ENCODE data around the gene TMEM225B.
"Not testable (repeated sequence)": the region's sequence is repeated elsewhere in the genome, so short reads cannot be mapped to it uniquely, and the experiment has no call there.

The TMEM225B gene

DNA sequence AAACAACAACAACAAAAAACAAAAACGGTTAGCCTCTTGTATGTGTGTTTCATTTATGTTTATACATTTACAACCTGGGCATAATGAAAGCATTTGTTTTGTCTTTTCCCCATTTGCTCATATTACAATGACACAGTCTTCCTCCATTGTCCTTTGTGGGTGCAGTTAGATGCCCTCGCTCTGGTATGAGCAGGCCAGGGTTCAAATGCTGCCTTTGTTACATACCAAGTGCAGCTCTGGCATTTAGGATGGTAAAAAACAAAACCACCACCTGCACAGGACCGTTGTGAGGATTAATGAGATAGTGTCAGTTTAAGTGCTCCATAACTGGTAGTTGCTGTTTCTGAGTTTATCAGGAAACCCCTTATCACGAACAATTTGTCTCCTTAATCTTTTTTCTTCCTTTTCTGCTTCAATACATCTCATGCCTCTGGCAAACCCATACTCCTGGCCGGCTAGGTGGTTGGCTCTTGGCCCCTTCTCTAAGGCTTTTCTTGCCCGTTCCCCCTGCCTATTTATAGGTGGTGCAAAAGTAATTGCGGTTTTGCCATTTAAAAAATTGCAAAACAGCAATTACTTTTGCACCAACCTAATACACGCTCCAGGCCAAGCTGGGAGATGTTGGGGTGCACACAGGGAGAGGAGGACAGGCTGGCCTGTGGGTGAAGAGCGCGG is 18.6 kb upstream of the TMEM225B start:
- no peak for DNase-seq (ENCODE audit: low read depth)

DNA sequence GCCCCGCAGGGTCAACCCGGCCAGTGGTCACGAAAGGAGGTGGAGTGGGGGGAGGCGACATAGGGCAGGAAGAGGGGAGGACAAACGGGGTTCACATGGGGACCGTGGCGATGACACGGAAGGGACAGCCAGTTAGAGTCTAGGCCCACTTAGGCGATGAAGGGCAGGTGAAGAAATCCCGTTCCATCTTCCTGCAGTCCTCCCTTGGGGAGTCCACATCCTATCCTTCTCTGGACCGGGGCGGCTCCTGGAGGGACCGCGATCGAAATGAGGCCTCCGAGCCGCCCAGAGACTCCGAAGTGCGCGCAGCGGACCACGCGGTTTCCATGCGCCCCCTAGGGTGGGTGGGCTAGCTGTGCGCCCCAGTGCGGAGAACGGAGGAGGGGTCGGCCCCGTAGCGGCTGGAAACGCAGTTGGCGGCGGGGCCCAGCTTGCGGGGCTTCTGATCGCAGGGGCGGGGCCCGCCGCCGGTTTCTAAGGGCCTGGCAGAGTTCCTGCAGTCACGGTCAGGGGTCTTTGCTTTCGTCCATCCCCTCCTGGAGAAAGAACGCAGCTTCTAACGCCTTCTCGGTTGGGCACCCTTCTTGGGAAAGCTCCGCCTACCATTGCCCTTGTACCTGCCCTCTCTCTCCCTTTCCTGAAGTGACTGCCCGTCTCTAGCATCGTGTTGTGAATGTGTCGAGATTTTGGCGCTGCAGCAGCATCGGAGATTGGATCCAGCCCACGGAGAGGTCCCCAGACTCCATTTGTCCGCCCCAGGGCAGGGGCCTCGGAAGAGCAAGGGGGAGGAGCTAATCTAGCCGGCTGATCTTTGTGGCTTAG is 17.9 kb upstream of the TMEM225B start:
- DNase-seq (ENCODE audit: low read depth), result peak; percentile 33

DNA sequence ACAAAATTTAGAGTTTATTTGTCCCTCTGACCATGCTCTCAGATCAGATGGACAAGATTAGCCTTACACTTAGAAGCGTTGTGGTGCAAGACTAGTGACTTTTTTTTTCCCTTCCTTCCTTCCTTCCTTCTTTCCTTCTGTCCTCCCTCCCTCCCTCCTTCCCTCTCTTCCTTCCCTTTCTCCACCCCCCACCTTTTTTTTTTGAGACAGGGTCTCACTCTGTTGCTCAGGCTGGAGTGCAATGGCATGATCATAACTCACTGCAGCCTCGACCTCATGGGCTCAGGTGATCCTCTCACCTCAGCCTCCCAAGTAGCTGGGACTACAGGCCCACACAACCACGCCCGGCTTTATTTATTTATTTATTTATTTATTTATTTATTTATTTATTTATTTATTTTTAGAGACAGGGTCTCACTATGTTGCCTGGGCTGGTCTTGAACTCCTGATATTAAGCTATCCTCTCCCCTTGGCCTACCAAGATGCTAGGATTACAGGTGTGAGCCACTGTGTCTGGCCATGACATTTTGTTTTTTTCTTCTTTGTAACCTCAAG is 17.2 kb upstream of the TMEM225B start:
- not testable (repeated sequence) for DNase-seq (ENCODE audit: low read depth)

DNA sequence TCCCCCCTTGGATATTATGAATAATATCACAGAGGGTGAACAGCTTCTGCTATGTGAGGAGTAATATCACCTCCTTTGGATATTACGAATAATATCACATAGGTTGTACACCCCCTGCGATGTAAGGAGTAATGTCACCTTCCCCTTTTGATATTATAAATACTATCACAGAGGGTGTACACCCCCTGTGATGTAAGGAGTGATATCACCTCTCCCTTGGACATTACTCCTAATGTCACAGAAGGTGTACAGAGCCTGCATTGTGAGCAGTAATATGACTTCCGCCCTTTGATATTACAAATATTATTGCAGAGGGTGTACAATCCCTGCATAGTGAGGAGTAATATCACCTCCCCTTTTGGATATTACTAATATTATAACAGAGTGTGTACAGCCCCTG is 9.2 kb upstream of the TMEM225B start:
- no peak for DNase-seq (ENCODE audit: low read depth)

DNA sequence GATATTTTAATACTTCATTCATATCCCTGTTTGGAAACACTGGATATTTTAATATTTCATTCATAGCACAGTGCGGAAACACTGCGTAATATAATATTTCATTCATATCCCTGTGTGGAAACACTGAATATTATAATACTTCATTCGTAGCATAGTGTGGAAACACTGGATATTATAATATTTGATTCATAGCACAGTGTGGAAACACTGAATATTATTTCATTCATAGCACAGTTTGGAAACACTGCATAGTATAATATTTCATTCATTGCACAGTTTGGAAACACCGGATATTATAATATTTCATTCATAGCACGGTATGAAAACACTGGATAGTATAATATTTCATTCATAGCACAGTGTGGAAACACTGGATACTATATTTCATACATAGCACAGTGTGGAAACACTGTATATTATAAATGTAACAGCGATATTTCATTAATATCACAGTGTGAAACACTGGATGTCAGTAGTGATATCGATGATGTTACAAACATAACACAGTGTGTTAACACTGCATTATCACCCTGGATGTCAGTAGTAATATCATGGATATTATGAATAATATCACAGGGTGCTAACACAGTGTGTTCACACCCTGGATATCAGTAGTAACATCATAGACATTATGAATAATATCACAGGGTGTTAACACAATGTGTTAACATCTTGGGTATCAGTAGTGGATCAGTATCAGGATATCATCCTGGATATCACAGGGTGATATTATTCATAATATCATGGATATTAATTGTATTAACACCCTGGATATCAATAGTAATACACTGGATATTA is 2.9 kb upstream of the TMEM225B start:
- no peak for DNase-seq (ENCODE audit: low read depth)

DNA sequence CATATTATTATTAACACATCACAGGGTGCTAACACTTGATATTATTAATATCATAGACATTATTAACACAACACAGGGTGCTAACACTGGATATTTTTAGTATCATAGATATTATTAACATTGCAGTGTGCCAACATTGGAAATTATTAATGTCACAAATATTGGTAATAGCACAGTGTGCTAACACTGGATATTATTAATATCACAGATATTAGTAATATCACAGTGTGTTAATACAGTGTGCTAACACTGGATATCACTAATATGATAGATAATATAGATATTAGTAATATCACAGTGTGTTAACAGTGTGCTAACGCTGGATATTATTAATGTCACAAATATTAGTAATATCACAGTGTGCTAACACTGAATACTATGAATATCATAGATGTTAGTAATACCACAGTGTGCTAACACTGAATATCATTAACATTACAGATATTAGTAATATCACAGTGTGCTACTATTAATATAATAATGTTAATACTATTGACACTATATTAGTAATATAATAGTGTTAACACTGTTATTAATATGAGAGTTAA is 1.6 kb upstream of the TMEM225B start:
- DNase-seq (ENCODE audit: low read depth), result no peak

DNA sequence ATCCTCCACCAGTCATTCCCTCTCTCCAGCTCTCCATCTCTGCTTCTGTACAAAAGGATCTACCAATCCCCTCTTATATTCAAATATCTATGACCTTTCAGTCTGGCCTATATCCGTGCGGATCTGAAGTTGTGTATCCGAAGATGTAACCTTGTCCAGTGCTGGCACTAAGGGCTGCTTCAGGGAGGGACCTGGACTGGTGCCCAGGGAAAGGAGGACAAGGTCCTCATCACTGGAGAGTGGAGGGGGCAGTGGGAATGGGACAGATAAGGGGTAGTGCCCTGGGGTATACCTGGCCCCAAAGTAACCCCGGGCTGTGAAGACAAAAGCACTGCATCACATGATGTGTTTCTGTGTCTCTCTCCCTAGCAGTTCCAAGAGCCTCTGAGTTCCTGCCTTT is 1.8 kb downstream of the TMEM225B start:
- no peak for DNase-seq (ENCODE audit: low read depth)

DNA sequence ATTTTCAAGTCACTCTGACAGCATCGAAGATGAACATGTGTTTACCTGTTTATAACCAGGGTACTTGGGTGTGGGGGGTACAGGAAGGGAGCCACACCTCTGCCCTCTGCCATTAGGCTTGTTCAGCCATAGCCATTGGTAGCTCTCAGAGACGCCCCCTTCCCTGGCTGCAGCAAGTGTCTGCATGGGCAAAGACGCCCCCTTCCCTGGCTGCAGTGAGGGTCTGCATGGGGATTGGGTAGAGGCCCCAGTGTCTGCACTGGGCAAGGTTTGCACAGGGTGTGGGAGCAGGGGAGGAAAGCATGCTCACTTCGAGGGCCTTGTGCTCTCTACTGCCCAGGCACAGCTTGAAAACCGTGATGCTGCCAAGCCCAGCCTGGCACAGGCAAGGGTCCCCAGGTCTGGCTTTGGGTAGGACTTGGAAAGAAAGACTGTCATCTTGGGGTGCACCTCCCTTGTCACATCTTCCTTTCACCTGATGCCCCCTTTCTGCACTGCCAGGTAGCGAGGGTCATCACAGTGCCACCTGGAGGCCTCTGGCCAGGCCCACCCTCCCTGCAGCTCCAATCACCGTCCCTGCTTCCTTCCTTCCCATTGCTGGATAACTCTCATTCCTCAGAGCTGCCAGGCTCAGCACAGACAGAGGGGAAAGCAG is 3.7 kb downstream of the TMEM225B start:
- no peak for DNase-seq (ENCODE audit: low read depth)

DNA sequence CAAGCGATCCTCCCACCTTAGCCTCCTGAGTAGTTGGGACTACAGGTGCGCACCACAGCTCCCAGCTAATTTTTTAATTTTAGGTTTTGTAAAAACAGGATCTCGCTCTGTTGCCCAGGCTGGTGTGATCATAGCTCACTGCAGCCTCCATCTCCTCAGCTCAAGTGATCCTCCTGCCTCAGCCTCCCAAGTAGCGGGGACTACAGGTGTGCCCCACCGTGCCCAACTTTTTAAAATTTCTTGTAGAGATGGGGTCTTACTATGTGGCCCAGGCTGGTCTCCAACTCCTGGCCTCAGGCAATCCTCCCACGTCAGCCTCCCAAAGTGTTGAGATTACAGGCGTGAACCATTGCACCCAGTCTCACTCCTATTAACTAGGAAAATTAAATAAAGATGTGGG is 7.5 kb downstream of the TMEM225B start:
- DNase-seq (ENCODE audit: low read depth), result no peak

DNA sequence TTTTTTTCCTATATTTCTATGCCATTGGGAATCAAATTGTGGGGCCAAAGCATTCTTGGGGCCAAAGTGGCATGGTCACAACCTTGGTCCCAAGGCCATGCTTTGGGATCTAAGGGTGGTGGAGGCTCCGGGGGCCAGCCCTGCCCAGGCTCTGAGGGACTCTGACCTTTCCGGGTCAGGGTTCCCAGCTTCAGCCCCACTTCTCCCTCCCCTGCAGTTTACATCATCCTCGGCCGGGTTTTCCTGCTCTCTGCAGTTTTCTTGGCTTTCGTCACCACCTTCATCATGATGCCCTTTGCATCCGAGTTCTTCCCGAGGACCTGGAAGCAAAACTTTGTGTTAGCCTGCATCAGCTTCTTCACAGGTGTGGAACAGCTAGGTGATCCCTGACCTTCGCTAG is 8.5 kb downstream of the TMEM225B start:
- DNase-seq (ENCODE audit: low read depth), result no peak

DNA sequence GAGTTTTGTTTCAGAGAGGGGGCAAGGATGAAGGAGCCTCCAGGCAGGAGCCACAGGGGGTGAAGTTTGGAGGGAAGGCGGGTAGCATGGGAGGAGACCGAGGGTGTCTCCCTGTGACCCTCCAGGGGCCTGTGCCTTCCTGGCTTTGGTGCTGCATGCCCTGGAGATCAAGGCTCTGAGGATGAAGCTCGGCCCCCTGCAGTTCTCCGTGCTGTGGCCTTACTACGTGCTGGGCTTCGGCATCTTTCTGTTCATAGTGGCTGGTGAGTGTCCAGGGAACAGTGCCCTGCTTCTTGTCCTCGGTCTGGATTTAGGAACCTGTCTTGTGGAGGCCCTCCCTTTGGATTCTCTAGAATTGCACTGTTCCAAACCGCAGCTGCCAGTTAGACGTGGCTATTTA is 9.5 kb downstream of the TMEM225B start:
- no peak for DNase-seq (ENCODE audit: low read depth)

DNA sequence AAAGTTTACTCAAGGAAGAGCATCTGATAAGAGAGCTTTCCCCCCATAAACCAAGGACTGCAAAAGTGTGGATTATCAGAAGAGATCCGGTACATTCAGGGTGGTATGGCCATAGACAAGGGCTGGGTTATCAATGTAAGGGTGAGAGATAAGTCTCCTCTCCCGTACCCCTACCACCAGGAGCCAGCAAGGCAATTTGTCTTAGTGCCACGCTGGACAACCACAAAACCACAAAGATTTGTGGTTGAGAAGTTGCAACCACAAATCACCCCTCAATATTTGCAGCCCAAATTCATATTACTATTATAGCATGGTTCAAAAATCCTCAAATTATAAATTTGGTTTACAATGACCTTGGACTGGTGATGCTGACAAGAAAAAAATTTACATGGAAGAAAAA is 16.4 kb downstream of the TMEM225B start:
- DNase-seq (ENCODE audit: low read depth), result no peak

DNA sequence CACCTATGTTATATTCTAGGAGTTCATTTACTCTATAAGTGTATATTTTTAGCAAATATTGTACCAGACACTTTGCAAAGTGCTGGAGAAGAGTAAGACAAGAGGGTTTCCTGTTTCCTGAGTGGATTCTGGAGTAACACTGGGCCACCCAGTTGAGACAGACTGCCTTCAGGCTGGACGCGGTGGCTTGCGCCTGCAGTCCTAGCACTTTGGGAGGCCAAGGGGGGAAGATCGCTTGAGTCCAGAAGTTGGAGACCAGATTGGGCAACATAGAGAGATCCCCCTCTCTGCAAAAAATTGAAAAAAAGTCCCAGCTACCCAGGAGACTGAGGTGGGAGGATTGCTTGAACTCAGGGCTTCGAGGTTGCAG is 17.9 kb downstream of the TMEM225B start:
- DNase-seq (ENCODE audit: low read depth), result no peak

DNA sequence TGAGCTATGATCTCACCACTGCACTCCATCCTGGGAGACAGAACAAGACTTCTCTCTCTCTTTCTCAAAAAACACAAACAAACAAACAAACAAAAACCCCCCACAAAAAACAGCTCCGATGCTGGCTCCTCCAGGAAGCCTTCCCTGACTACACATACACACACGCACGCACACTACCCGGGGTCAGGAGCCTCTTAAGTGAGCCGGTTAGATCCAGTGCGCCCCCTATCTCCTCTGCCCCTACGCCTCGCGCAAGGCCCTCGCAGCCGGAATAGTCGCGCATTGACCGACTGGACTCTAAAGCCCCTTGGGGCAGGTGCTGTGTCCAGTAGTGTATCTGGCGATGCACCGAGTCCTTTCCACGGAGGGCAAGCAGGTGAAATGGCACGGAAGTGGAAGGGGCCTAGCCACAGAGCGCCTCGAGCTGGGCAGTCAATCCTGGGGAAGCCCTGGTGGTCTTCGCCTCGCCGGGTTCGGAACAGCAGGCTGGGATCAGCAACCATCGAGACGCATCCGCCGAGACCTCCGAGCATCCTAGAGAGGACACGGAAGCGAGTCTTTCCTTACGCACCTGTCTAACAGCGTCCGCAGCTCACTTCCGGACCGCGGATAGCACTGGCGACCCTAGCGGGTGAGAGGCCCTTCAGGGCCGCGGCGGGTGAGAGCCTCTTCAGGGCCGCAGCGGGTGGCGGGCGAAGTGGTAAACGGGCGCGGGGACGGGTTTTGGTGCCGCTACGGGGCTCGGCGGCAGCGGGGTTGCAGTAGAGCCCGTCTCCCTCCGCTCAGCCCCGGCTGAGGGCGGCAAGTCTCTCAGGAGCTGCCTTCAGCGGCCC is 18.5 kb downstream of the TMEM225B start, which contains the start of gene ZSCAN25:
TSS of gene ZSCAN25 (plus strand) at position 588 of the 833 bp plus-strand sequence. CDS start 2,661 bp downstream, outside the sequence.
- DNase-seq (ENCODE audit: low read depth), result peak; percentile 78

DNA sequence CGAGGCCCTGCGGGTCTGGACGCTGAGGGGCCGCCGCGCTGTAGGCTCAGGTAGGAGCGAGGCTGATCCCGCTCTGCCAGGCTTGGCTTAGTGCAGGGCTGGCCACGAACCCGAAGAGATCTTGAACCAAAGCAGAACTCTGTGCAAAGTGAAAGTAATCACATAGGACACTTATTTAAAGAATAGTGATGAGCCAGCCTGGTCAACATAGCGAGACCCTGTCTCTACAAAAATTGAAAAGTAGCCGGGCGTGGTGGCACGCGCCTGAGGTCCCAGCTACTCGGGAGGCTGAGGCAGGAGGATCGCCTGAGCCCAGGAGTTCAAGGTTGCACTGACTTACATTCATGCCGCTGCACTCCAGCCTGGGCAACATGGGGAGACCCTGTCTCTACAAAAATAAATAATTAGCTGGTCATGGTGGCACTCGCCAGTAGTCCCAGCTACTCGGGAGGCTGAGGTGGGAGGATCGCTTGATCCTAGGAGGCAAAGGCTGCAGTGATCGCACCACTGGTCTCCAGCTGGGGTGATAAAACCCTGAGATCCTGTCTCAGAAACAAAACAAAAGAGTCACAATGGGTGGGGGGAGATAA is 19.2 kb downstream of the TMEM225B start:
- no peak for DNase-seq (ENCODE audit: low read depth)

DNA sequence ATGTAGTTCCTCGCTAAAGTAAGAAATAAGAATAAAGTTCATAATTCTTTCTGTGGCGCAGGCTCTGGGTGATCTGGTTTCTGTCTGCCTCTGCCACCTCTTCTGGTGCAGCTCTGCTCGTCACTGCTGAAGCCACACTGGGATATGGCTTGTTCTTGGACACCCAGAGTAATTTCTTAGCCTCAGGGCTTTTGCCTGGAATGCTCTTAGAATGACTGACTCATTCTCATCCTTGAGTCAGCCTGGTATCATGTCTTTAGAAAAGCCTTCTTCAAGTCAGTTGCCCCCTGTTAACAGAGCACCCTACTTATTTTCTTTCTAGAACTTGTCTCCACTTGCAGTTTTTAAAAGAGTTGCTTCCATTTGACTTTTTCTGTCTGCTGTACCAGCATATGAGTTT is 20.7 kb downstream of the TMEM225B start:
- DNase-seq (ENCODE audit: low read depth), result no peak

DNA sequence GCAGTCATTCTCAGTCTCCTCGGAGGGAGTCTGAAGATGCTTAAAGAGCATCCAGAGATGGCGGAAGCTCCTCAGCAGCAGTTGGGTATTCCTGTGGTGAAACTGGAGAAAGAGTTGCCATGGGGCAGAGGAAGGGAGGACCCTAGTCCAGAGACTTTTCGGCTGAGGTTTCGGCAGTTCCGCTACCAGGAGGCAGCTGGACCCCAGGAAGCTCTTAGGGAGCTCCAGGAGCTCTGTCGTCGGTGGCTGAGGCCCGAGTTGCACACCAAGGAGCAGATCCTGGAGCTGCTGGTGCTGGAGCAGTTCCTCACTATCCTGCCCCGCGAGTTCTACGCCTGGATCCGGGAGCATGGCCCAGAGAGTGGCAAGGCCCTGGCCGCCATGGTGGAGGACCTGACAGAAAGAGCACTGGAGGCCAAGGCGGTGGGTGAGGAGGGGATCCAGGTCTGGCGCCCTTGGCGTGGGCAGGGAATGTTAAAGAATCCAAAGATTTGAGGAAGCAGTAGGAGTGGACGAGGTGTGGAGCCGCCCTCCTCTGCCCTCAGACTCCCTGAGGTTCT is 21.6 kb downstream of the TMEM225B start:
- DNase-seq (ENCODE audit: low read depth), result no peak

DNA sequence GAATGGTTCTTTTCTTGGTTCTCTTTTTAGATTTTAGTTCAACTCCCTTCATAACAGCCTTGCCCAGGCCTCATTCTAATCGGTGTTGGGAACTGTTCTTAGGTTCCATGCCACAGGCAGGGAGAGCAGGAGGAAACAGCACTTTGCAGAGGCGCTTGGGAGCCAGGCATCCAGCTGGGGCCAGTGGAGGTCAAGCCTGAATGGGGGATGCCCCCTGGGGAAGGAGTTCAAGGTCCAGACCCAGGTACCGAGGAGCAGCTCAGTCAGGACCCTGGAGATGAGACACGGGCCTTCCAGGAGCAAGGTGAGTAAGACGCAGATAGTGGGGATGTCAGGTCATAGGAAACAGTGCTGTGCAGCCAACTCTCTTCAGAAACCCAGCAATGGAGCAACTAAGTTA is 23.2 kb downstream of the TMEM225B start:
- no peak for DNase-seq (ENCODE audit: low read depth)

DNA sequence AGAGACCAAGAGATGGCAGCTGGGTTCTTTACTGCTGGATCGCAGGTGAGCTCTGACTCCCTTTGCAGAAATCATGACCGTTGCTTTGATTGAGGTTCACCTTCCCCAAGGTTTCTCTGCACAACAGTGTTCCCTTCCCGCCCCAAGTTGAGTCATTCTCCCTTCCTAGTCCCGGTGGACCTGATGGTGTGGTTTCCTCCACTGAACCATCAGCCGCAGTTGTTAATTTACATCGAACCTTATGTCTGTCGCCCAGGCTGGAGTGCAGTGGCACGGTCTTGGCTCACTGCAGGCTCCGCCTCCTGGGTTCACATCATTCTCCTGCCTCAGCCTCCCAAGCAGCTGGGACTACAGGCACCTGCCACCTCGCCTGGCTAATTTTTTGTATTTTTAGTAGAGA is 24.5 kb downstream of the TMEM225B start:
- DNase-seq (ENCODE audit: low read depth), result no peak

DNA sequence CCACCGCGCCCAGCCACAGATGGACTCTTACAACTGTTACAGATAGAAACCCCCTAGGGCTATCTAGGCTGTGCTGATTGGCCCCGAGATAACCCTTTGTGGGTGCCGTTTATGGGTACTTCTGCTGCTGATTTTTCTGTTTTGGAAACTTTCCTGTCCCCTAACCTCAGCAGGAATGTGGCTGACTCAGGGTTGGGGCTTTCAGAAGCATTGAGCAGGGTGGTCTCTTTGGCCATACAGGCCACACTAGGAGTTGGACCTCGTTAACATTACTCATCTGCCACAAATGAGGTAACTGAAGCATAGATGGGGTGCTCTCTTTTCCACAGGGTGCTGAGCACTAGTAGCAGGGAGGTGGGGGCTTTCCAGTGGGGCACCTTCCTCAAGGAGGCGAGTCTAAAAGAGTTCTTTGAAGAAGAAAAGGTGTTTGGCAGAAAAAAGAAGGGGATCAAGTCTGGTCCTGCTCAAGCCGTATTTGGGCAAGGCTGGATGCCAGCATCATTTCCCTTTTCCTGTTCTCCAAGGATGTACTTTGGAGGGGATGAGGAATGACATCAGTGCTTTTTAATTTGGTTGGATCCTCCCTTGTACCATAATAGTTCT is 25.1 kb downstream of the TMEM225B start:
- DNase-seq (ENCODE audit: low read depth), result no peak

Measured in activated gamma-delta T cell treated with anti-CD3 and anti-CD28 coated beads, Interleukin-2, amount 50 U/mL, for 16 hours (primary cell).